PC-3 (cell line): ENCODE data around the gene SERINC1.

ENCODE experiments used
- CTCF ChIP-seq: fragments of 300-600 bp; sonication (generic); conservative IDR thresholded peaks from 2 replicates; pipeline ENCODE4 v1.5.1; 2017; ENCODE audit warnings: antibody characterized with exemption, low read depth, mild to moderate bottlenecking, low read length
- EZH2 ChIP-seq: fragments of 300-600 bp; sonication (generic); IDR thresholded peaks from one replicate; pipeline ENCODE4 v1.6.1; 2017; ENCODE audit warnings: antibody characterized with exemption, mild to moderate bottlenecking, low read length; ENCODE audit not compliant: unreplicated experiment
- EZH2phosphoT487 ChIP-seq: fragments of 300-600 bp; sonication (generic); IDR thresholded peaks from 2 replicates; pipeline ENCODE4 v1.6.1; 2018; ENCODE audit warnings: mild to moderate bottlenecking, antibody characterized with exemption, low read length, borderline replicate concordance

GRCh38 chr6:122399055-122399347 is 72.6 kb downstream of the SERINC1 start:
- TF ChIP-seq CTCF: no peak
- TF ChIP-seq EZH2: no peak
- TF ChIP-seq EZH2phosphoT487: no peak
